HUES64 (cell line): ENCODE results near the gene C2.

ENCODE experiments used
- H3K27ac ChIP-seq: 2 replicates; pipeline ENCODE4 v1.7.0; 2013; ENCODE audit warnings: low read depth, low read length, inconsistent platforms
- H3K27me3 ChIP-seq: 2 replicates; pipeline ENCODE4 v1.6.1; 2013; ENCODE audit warnings: mild to moderate bottlenecking, low read length; ENCODE audit not compliant: insufficient read depth
- H3K36me3 ChIP-seq: 2 replicates; pipeline ENCODE4 v1.6.1; 2013; ENCODE audit warnings: mild to moderate bottlenecking, low read length; ENCODE audit not compliant: insufficient read depth
- H3K4me1 ChIP-seq: 2 replicates; pipeline ENCODE4 v1.6.1; 2013; ENCODE audit warnings: mild to moderate bottlenecking, low read length, moderate library complexity; ENCODE audit not compliant: insufficient read depth
- H3K4me3 ChIP-seq: 2 replicates; pipeline ENCODE4 v1.5.1; 2013; ENCODE audit warnings: mild to moderate bottlenecking, low read length, moderate library complexity
- H3K9ac ChIP-seq: 2 replicates; pipeline ENCODE4 v1.6.1; 2013; ENCODE audit warnings: mild to moderate bottlenecking, low read depth, low read length
- H3K9me3 ChIP-seq: 2 replicates; pipeline ENCODE4 v1.6.1; 2013; ENCODE audit warnings: low read depth, low read length; ENCODE audit not compliant: insufficient read depth
- WGBS: fragments of 150-250, 120-280 bp; methylation state at CpG from one replicate; pipeline ENCODE4 v1.1.7; 2013; ENCODE audit warnings: missing lambda C conversion rate; 5-methylcytosine and 5-hydroxymethylcytosine counted together

C2 gene

GRCh38 chr6:31887173-31888007 lies 40.1 kb upstream of the C2 start:
- Histone ChIP-seq H3K27ac (no peak overlapping the region), H3K36me3 (peaks cover 93% of the 10 kb centered on the region)
- WGBS: 97% methylated on average over 19 of the region's 19 CpGs

GRCh38 chr6:31888276-31889258 lies 39.0 kb upstream of the C2 start:
- Histone ChIP-seq H3K27ac (no peak overlapping the region), H3K9ac (no peak overlapping the region), H3K27me3 (no peaks in the 10 kb centered on the region), H3K4me3 (no peak overlapping the region), H3K9me3 (no peaks in the 10 kb centered on the region), H3K36me3 (peaks cover 93% of the 10 kb centered on the region), H3K4me1 (no peaks in the 10 kb centered on the region)
- 94% methylated on average over 43 of the region's 43 CpGs for WGBS

More at GRCh38 chr6:31887173-31888007, 40.1 kb upstream of the C2 start:
- H3K9ac ChIP-seq: no peak overlapping the region
- no peak overlapping the region for H3K4me3 ChIP-seq
- no peaks in the 10 kb centered on the region for H3K27me3 ChIP-seq
- H3K4me1 ChIP-seq: no peaks in the 10 kb centered on the region
- H3K9me3 ChIP-seq: no peaks in the 10 kb centered on the region

GRCh38 chr6:31889331-31889972 lies 38.1 kb upstream of the C2 start:
- H3K4me3 ChIP-seq: no peak overlapping the region
- no peak overlapping the region for H3K27ac ChIP-seq
- H3K36me3 ChIP-seq: peaks cover 93% of the 10 kb centered on the region
- no peak overlapping the region for H3K9ac ChIP-seq
- no peaks in the 10 kb centered on the region for H3K27me3 ChIP-seq
- WGBS: 93% methylated on average over 3 of the region's 3 CpGs
- no peaks in the 10 kb centered on the region for H3K4me1 ChIP-seq
- no peaks in the 10 kb centered on the region for H3K9me3 ChIP-seq

- H3K4me3 ChIP-seq: no peak overlapping the region
- peaks cover 83% of the 10 kb centered on the region for H3K36me3 ChIP-seq
- 0 out of 2 replicates have a peak, but pooled peaks cover 4% of the 10 kb centered on the region for H3K4me1 ChIP-seq
- 93% methylated on average over 6 of the region's 6 CpGs for WGBS
- no peak overlapping the region for H3K27ac ChIP-seq
- H3K27me3 ChIP-seq: no peaks in the 10 kb centered on the region
- H3K9me3 ChIP-seq: no peaks in the 10 kb centered on the region
- H3K9ac ChIP-seq: no peak overlapping the region
Measured at GRCh38 chr6:31892821-31893220, 34.7 kb upstream of the C2 start.

- Histone ChIP-seq H3K4me1 (peaks cover 4% of the 10 kb centered on the region; the same call in 1 of the 2 replicates), H3K36me3 (peaks cover 61% of the 10 kb centered on the region), H3K4me3 (peak overlapping the region; percentile 90), H3K9me3 (no peaks in the 10 kb centered on the region), H3K27ac (no peak overlapping the region), H3K9ac (peak overlapping the region; percentile 72), H3K27me3 (no peaks in the 10 kb centered on the region)
- WGBS: 58% methylated on average over 4 of the region's 4 CpGs
Measured at GRCh38 chr6:31896493-31896855, 31.0 kb upstream of the C2 start.

GRCh38 chr6:31896856-31897611 lies 30.5 kb upstream of the C2 start:
- Histone ChIP-seq H3K9me3 (no peaks in the 10 kb centered on the region), H3K9ac (peak overlapping the region; percentile 87), H3K4me1 (peaks cover 4% of the 10 kb centered on the region; the same call in 1 of the 2 replicates), H3K27me3 (no peaks in the 10 kb centered on the region), H3K27ac (peak overlapping the region; percentile 68; the same call in 1 of the 2 replicates), H3K4me3 (peak overlapping the region; percentile 90), H3K36me3 (peaks cover 55% of the 10 kb centered on the region)
- WGBS: 2% methylated on average over 46 of the region's 62 CpGs

- Histone ChIP-seq H3K4me3 (peak within 1 kb of the TSS; percentile 90), H3K27me3 (no peaks in the 10 kb centered on the region), H3K27ac (peak within 1 kb of the TSS; percentile 70; the same call in 1 of the 2 replicates), H3K4me1 (peaks cover 9% of the 10 kb centered on the region), H3K36me3 (peaks cover 48% of the 10 kb centered on the region), H3K9ac (peak within 1 kb of the TSS; percentile 87), H3K9me3 (no peaks in the 10 kb centered on the region)
- WGBS: under 1% methylated on average over 49 of the region's 49 CpGs
Measured at GRCh38 chr6:31897612-31898382, 29.7 kb upstream of the C2 start, which contains the start of gene EHMT2. Gene EHMT2 (minus strand): TSS chr6:31897698. CDS start chr6:31897677, 21 bp downstream.

GRCh38 chr6:31898383-31899011 lies 29.0 kb upstream of the C2 start:
- peaks cover 41% of the 10 kb centered on the region for H3K36me3 ChIP-seq
- WGBS: 20% methylated on average over 8 of the region's 8 CpGs
- no peaks in the 10 kb centered on the region for H3K9me3 ChIP-seq
- H3K27me3 ChIP-seq: no peaks in the 10 kb centered on the region
- peaks cover 9% of the 10 kb centered on the region for H3K4me1 ChIP-seq
- no peak overlapping the region for H3K27ac ChIP-seq
- peak overlapping the region; percentile 90 for H3K4me3 ChIP-seq
- H3K9ac ChIP-seq: peak overlapping the region; percentile 87

- Histone ChIP-seq H3K4me1 (peaks cover 9% of the 10 kb centered on the region), H3K4me3 (no peak overlapping the region), H3K27ac (no peak overlapping the region), H3K9ac (no peak overlapping the region), H3K9me3 (no peaks in the 10 kb centered on the region), H3K27me3 (no peaks in the 10 kb centered on the region), H3K36me3 (peaks cover 33% of the 10 kb centered on the region)
- 90% methylated on average over 5 of the region's 5 CpGs for WGBS
Measured at GRCh38 chr6:31899215-31899614, 28.3 kb upstream of the C2 start.
